ENCODE data around the gene KCNC3.
"Not testable (repeated sequence)": the region's sequence is repeated elsewhere in the genome, so short reads cannot be mapped to it uniquely, and the experiment has no call there.

The KCNC3 gene

DNA sequence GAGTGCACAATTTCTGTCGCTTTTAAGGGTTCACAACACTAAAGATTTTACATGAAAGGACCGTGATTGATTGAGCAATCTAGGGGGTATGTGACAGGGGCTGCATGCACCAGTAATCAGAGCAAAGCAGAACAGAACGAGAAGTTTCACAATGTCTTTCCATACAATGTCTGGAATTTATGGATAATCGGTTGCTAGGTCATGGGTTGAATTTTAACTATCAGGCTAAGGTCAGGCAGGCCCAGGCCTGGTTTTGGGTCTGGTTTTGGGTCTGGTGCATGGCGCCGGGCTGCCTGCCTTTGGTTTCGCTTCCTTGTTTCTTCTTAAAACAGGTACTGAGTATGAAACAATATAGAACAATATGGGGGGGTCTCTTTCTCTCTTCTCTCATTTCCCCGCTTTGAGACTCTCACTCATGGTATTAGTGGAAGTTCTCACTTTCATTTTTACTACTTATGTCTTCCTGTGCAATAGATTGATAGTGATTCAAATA, 18.0 kb upstream of the KCNC3 start:
- H3K36me3 ChIP-seq (ENCODE audit: insufficient read depth, low read depth, low read length); H3K4me3 ChIP-seq (ENCODE audit: low read length); H3K27me3 ChIP-seq (ENCODE audit: insufficient read depth, low read length); H3K27ac ChIP-seq (ENCODE audit: low read length); H3K9ac ChIP-seq (ENCODE audit: low read depth, low read length); H3K4me1 ChIP-seq (ENCODE audit: insufficient read depth, low read length): not testable (repeated sequence)
- H3K9me3 ChIP-seq (ENCODE audit: insufficient read depth, low read depth, low read length) = peaks cover 41% of the 10 kb centered on the region

GRCh38 chr19:50344661-50345318, 15.6 kb upstream of the KCNC3 start:
- no peak overlapping the region for H3K27ac ChIP-seq (ENCODE audit: low read length)
- H3K27me3 ChIP-seq (ENCODE audit: insufficient read depth, low read length) = no peaks in the 10 kb centered on the region
- H3K4me3 ChIP-seq (ENCODE audit: low read length) = no peak overlapping the region
- H3K9ac ChIP-seq (ENCODE audit: low read depth, low read length) = no peak overlapping the region
- peaks cover 36% of the 10 kb centered on the region for H3K9me3 ChIP-seq (ENCODE audit: insufficient read depth, low read depth, low read length)
- H3K36me3 ChIP-seq (ENCODE audit: insufficient read depth, low read depth, low read length) = no peaks in the 10 kb centered on the region
- no peaks in the 10 kb centered on the region for H3K4me1 ChIP-seq (ENCODE audit: insufficient read depth, low read length)

GRCh38 chr19:50341091-50341564, 12.0 kb upstream of the KCNC3 start:
- no peaks in the 10 kb centered on the region for H3K4me1 ChIP-seq (ENCODE audit: insufficient read depth, low read length)
- H3K9me3 ChIP-seq (ENCODE audit: insufficient read depth, low read depth, low read length) = peaks cover 49% of the 10 kb centered on the region
- H3K9ac ChIP-seq (ENCODE audit: low read depth, low read length) = no peak overlapping the region
- H3K27ac ChIP-seq (ENCODE audit: low read length) = no peak overlapping the region
- H3K27me3 ChIP-seq (ENCODE audit: insufficient read depth, low read length) = no peaks in the 10 kb centered on the region
- no peak overlapping the region for H3K4me3 ChIP-seq (ENCODE audit: low read length)
- no peaks in the 10 kb centered on the region for H3K36me3 ChIP-seq (ENCODE audit: insufficient read depth, low read depth, low read length)

DNA sequence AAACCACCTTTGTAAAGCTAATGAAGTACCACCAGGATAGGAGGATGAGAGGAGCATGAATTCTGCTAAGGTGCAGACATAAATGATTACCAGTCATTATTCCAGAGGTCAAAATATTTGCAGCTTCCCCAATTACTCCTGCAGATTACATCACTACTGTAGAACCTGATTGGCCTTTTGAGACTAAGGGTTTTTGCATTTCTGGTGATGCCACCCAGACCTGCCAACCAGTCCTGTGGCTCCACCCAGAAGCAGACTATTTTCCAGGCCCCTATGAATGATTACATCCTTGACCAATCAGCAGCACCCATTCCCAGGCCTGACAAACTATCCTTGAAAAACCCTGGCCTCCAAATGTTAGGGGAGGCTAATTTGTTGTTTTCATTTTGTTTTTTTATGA, 11.2 kb upstream of the KCNC3 start:
- H3K9me3 ChIP-seq (ENCODE audit: insufficient read depth, low read depth, low read length) = peaks cover 56% of the 10 kb centered on the region
- H3K4me1 ChIP-seq (ENCODE audit: insufficient read depth, low read length) = no peaks in the 10 kb centered on the region
- H3K9ac ChIP-seq (ENCODE audit: low read depth, low read length) = no peak overlapping the region
- H3K4me3 ChIP-seq (ENCODE audit: low read length) = no peak overlapping the region
- no peaks in the 10 kb centered on the region for H3K27me3 ChIP-seq (ENCODE audit: insufficient read depth, low read length)
- H3K36me3 ChIP-seq (ENCODE audit: insufficient read depth, low read depth, low read length) = no peaks in the 10 kb centered on the region
- H3K27ac ChIP-seq (ENCODE audit: low read length) = no peak overlapping the region

DNA sequence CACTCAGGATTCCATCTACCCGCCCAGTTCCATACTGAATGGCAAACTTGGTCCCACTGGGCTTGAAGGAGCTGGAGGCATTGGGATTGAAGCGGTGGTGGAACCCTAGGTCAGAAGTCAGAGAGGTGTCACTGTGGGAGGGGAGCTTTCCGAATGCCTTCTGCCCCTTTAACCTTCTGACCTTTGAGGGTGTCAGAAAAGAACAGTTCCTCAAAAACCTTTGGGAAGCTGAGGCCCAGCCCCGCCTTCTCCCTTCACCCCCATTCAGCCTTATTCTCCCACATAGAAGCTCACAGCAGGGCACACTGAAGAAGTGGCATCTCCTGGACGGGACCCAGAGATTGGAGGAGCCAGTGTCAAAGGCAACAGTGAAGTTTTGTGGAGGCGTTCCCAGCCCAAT, 7.9 kb upstream of the KCNC3 start:
- not testable (repeated sequence) for H3K27me3 ChIP-seq (ENCODE audit: insufficient read depth, low read length); H3K36me3 ChIP-seq (ENCODE audit: insufficient read depth, low read depth, low read length); H3K9ac ChIP-seq (ENCODE audit: low read depth, low read length); H3K4me1 ChIP-seq (ENCODE audit: insufficient read depth, low read length); H3K4me3 ChIP-seq (ENCODE audit: low read length); H3K27ac ChIP-seq (ENCODE audit: low read length)
- peaks cover 74% of the 10 kb centered on the region for H3K9me3 ChIP-seq (ENCODE audit: insufficient read depth, low read depth, low read length)

DNA sequence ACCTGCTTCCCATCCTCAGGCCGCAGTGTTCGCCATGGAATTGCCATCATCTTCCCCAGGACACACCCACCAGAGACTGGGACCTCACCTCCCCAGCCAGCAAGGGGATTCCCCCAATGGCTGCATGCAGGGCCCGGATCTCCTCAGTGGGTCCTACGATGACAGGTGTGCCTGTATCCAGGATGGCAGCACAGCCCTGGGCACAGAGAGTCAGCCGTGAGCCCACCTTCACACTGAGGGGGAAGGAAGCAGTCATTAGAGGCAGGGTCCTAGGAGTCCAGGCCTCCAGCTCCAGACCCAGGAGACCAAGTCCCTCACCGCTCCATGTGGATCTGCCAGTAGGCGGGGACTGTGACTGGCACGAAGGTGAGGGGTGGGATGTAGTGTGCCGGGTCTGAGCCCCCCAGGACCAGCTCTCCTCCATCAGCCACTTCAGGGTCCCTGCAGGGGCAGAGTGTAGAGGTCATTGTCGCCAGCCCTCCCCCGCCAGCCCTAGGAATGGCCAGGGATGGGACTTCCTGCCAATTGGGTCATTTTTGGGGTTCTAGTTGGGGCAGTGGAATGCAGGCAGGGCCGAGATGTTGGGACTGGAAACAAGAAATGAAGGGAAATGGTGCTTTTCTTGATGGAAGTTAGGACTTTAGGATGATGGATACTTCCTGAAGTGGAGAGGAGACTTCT, 5.7 kb upstream of the KCNC3 start:
- Histone ChIP-seq H3K36me3 (ENCODE audit: insufficient read depth, low read depth, low read length) (no peaks in the 10 kb centered on the region), H3K4me3 (ENCODE audit: low read length) (no peak overlapping the region)

GRCh38 chr19:50333737-50334617, 4.8 kb upstream of the KCNC3 start:
- no peak overlapping the region for H3K9ac ChIP-seq (ENCODE audit: low read depth, low read length)
- H3K4me1 ChIP-seq (ENCODE audit: insufficient read depth, low read length) = no peaks in the 10 kb centered on the region
- H3K4me3 ChIP-seq (ENCODE audit: low read length) = no peak overlapping the region
- H3K36me3 ChIP-seq (ENCODE audit: insufficient read depth, low read depth, low read length) = no peaks in the 10 kb centered on the region
- no peaks in the 10 kb centered on the region; the same call in 1 of the 2 replicates for H3K27me3 ChIP-seq (ENCODE audit: insufficient read depth, low read length)
- H3K9me3 ChIP-seq (ENCODE audit: insufficient read depth, low read depth, low read length) = peaks cover 56% of the 10 kb centered on the region
- no peak overlapping the region for H3K27ac ChIP-seq (ENCODE audit: low read length)

More for the DNA sequence above, 5.7 kb upstream of the KCNC3 start:
- H3K27ac ChIP-seq (ENCODE audit: low read length) = no peak overlapping the region
- no peak overlapping the region for H3K9ac ChIP-seq (ENCODE audit: low read depth, low read length)
- H3K27me3 ChIP-seq (ENCODE audit: insufficient read depth, low read length) = no peaks in the 10 kb centered on the region; the same call in 1 of the 2 replicates
- H3K9me3 ChIP-seq (ENCODE audit: insufficient read depth, low read depth, low read length) = peaks cover 60% of the 10 kb centered on the region
- no peaks in the 10 kb centered on the region for H3K4me1 ChIP-seq (ENCODE audit: insufficient read depth, low read length)

GRCh38 chr19:50333235-50333736, 4.1 kb upstream of the KCNC3 start:
- H3K36me3 ChIP-seq (ENCODE audit: insufficient read depth, low read depth, low read length) = no peaks in the 10 kb centered on the region
- no peaks in the 10 kb centered on the region for H3K4me1 ChIP-seq (ENCODE audit: insufficient read depth, low read length)
- H3K9me3 ChIP-seq (ENCODE audit: insufficient read depth, low read depth, low read length) = peaks cover 55% of the 10 kb centered on the region
- no peaks in the 10 kb centered on the region; the same call in 1 of the 2 replicates for H3K27me3 ChIP-seq (ENCODE audit: insufficient read depth, low read length)
- H3K4me3 ChIP-seq (ENCODE audit: low read length) = peak overlapping the region; percentile 67; the same call in 1 of the 2 replicates
- H3K9ac ChIP-seq (ENCODE audit: low read depth, low read length) = no peak overlapping the region
- no peak overlapping the region for H3K27ac ChIP-seq (ENCODE audit: low read length)

- H3K36me3 ChIP-seq (ENCODE audit: insufficient read depth, low read depth, low read length) = no peaks in the 10 kb centered on the region
- H3K9ac ChIP-seq (ENCODE audit: low read depth, low read length) = no peak overlapping the region
- H3K9me3 ChIP-seq (ENCODE audit: insufficient read depth, low read depth, low read length) = peaks cover 52% of the 10 kb centered on the region
- H3K4me1 ChIP-seq (ENCODE audit: insufficient read depth, low read length) = no peaks in the 10 kb centered on the region
- peak overlapping the region; percentile 67 for H3K4me3 ChIP-seq (ENCODE audit: low read length)
- peaks cover 5% of the 10 kb centered on the region for H3K27me3 ChIP-seq (ENCODE audit: insufficient read depth, low read length)
- no peak overlapping the region for H3K27ac ChIP-seq (ENCODE audit: low read length)
Measured at GRCh38 chr19:50332244-50333038, 3.3 kb upstream of the KCNC3 start.

- H3K27me3 ChIP-seq (ENCODE audit: insufficient read depth, low read length) = peaks cover 10% of the 10 kb centered on the region
- H3K9ac ChIP-seq (ENCODE audit: low read depth, low read length) = no peak overlapping the region
- H3K36me3 ChIP-seq (ENCODE audit: insufficient read depth, low read depth, low read length) = no peaks in the 10 kb centered on the region
- H3K4me1 ChIP-seq (ENCODE audit: insufficient read depth, low read length) = no peaks in the 10 kb centered on the region
- H3K9me3 ChIP-seq (ENCODE audit: insufficient read depth, low read depth, low read length) = peaks cover 50% of the 10 kb centered on the region
- peak overlapping the region; percentile 67 for H3K4me3 ChIP-seq (ENCODE audit: low read length)
- no peak overlapping the region for H3K27ac ChIP-seq (ENCODE audit: low read length)
Measured at GRCh38 chr19:50331994-50332243, 2.7 kb upstream of the KCNC3 start.

Data from iPS-20b (cell line).